ENCODE measurements around the gene ACAA1. TPM values are rescaled to one million over a fixed set of nuclear protein-coding genes. Genes with fewer than 3 reads are reported as not detected.

Gene ACAA1
- total and polyA plus RNA-seq, 2 experiments from 2014 or later, result 21.4 to 26.6 TPM

- TF ChIP-seq, protein P1, sequence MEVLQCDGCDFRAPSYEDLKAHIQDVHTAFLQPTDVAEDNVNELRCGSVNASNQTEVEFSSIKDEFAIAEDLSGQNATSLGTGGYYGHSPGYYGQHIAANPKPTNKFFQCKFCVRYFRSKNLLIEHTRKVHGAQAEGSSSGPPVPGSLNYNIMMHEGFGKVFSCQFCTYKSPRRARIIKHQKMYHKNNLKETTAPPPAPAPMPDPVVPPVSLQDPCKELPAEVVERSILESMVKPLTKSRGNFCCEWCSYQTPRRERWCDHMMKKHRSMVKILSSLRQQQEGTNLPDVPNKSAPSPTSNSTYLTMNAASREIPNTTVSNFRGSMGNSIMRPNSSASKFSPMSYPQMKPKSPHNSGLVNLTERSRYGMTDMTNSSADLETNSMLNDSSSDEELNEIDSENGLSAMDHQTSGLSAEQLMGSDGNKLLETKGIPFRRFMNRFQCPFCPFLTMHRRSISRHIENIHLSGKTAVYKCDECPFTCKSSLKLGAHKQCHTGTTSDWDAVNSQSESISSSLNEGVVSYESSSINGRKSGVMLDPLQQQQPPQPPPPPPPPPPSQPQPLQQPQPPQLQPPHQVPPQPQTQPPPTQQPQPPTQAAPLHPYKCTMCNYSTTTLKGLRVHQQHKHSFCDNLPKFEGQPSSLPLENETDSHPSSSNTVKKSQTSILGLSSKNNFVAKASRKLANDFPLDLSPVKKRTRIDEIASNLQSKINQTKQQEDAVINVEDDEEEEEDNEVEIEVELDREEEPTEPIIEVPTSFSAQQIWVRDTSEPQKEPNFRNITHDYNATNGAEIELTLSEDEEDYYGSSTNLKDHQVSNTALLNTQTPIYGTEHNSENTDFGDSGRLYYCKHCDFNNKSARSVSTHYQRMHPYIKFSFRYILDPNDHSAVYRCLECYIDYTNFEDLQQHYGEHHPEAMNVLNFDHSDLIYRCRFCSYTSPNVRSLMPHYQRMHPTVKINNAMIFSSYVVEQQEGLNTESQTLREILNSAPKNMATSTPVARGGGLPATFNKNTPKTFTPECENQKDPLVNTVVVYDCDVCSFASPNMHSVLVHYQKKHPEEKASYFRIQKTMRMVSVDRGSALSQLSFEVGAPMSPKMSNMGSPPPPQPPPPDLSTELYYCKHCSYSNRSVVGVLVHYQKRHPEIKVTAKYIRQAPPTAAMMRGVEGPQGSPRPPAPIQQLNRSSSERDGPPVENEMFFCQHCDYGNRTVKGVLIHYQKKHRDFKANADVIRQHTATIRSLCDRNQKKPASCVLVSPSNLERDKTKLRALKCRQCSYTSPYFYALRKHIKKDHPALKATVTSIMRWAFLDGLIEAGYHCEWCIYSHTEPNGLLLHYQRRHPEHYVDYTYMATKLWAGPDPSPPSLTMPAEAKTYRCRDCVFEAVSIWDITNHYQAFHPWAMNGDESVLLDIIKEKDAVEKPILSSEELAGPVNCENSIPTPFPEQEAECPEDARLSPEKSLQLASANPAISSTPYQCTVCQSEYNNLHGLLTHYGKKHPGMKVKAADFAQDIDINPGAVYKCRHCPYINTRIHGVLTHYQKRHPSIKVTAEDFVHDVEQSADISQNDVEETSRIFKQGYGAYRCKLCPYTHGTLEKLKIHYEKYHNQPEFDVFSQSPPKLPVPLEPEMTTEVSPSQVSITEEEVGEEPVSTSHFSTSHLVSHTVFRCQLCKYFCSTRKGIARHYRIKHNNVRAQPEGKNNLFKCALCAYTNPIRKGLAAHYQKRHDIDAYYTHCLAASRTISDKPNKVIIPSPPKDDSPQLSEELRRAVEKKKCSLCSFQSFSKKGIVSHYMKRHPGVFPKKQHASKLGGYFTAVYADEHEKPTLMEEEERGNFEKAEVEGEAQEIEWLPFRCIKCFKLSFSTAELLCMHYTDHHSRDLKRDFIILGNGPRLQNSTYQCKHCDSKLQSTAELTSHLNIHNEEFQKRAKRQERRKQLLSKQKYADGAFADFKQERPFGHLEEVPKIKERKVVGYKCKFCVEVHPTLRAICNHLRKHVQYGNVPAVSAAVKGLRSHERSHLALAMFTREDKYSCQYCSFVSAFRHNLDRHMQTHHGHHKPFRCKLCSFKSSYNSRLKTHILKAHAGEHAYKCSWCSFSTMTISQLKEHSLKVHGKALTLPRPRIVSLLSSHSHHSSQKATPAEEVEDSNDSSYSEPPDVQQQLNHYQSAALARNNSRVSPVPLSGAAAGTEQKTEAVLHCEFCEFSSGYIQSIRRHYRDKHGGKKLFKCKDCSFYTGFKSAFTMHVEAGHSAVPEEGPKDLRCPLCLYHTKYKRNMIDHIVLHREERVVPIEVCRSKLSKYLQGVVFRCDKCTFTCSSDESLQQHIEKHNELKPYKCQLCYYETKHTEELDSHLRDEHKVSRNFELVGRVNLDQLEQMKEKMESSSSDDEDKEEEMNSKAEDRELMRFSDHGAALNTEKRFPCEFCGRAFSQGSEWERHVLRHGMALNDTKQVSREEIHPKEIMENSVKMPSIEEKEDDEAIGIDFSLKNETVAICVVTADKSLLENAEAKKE (CRISPR knock-in tag; IDR thresholded peaks at IDR 0.05), result no peak
- TF ChIP-seq JUNB (IDR thresholded peaks at IDR 0.05; ENCODE audit: unreplicated experiment) (no peak), STAT1 (IDR thresholded peaks at IDR 0.05; ENCODE audit: unreplicated experiment) (no peak), REST (IDR thresholded peaks at IDR 0.05; ENCODE audit: unreplicated experiment) (no peak)
Observed at GRCh38 chr3:38124324-38125122, 12.4 kb downstream of the ACAA1 start (continued).

Measured in GM23338 (cell line).